ENCODE results near the gene CORO1A. TPM values are rescaled to one million over a fixed set of nuclear protein-coding genes. Genes with fewer than 3 reads are reported as not detected.
"Not testable (repeated sequence)": the region's sequence is repeated elsewhere in the genome, so short reads cannot be mapped to it uniquely, and the experiment has no call there.

CORO1A gene
- total RNA-seq, 1 donor from 2014 or later = 4.0 TPM

GRCh38 chr16:30207063-30207704 is 23.8 kb downstream of the CORO1A start:
- H3K27me3 ChIP-seq (ENCODE audit: insufficient read depth, low read length); H3K9ac ChIP-seq (ENCODE audit: low read length); H3K79me2 ChIP-seq (ENCODE audit: insufficient read depth, low read length); H3K4me3 ChIP-seq (ENCODE audit: insufficient read depth, low read depth, low read length); H3K27ac ChIP-seq (ENCODE audit: low read depth, low read length); H3K4me1 Mint-ChIP-seq (ENCODE audit: low read depth, unreplicated experiment); DNase-seq (ENCODE audit: low read depth); H2AFZ ChIP-seq (ENCODE audit: low read depth, low read length); H3K9me3 Mint-ChIP-seq (ENCODE audit: unreplicated experiment); H3K9me3 ChIP-seq (ENCODE audit: insufficient read depth, low read depth, low read length); FAIRE-seq; H3K4me1 ChIP-seq (ENCODE audit: insufficient read depth, low read length); H4K20me1 ChIP-seq (ENCODE audit: insufficient read depth, low read length); H3K36me3 Mint-ChIP-seq (ENCODE audit: low read depth, unreplicated experiment); H3K27me3 Mint-ChIP-seq (ENCODE audit: low read depth, unreplicated experiment); H3K36me3 ChIP-seq (ENCODE audit: insufficient read depth, low read length); H3K4me3 Mint-ChIP-seq (ENCODE audit: unreplicated experiment); H3K4me2 ChIP-seq (ENCODE audit: low read length): not testable (repeated sequence)
- H3K27ac Mint-ChIP-seq (ENCODE audit: unreplicated experiment) = peak overlapping the region; percentile 89

DNA sequence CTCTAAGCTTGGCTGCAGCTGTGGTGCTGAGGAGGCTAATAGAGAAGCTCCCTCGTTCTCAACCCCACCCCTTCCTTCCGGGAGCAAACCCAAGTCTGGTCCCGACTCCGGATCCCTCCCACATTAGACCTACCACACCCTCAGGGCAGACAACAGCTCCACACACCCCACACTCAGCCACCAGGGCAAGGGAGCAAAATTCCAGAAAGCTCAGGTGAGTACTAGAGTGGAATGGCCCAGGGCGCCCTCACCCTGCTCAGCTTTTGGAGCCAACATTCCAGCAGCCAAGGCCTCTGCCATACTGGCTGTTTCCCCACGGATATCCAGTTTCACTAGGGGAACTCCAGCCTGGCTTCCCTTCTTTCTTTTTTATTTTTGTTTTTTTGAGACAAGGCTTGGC is 25.6 kb downstream of the CORO1A start:
- not testable (repeated sequence) for DNase-seq (ENCODE audit: low read depth); H3K4me3 Mint-ChIP-seq (ENCODE audit: unreplicated experiment); H3K4me2 ChIP-seq (ENCODE audit: low read length); H3K9ac ChIP-seq (ENCODE audit: low read length); H3K4me1 ChIP-seq (ENCODE audit: insufficient read depth, low read length); FAIRE-seq; H3K9me3 Mint-ChIP-seq (ENCODE audit: unreplicated experiment); H4K20me1 ChIP-seq (ENCODE audit: insufficient read depth, low read length); H3K79me2 ChIP-seq (ENCODE audit: insufficient read depth, low read length); H3K36me3 ChIP-seq (ENCODE audit: insufficient read depth, low read length); H3K27me3 ChIP-seq (ENCODE audit: insufficient read depth, low read length); H2AFZ ChIP-seq (ENCODE audit: low read depth, low read length); H3K4me3 ChIP-seq (ENCODE audit: insufficient read depth, low read depth, low read length); H3K27ac Mint-ChIP-seq (ENCODE audit: unreplicated experiment); H3K27me3 Mint-ChIP-seq (ENCODE audit: low read depth, unreplicated experiment); H3K27ac ChIP-seq (ENCODE audit: low read depth, low read length); H3K9me3 ChIP-seq (ENCODE audit: insufficient read depth, low read depth, low read length); H3K4me1 Mint-ChIP-seq (ENCODE audit: low read depth, unreplicated experiment); H3K36me3 Mint-ChIP-seq (ENCODE audit: low read depth, unreplicated experiment)

DNA sequence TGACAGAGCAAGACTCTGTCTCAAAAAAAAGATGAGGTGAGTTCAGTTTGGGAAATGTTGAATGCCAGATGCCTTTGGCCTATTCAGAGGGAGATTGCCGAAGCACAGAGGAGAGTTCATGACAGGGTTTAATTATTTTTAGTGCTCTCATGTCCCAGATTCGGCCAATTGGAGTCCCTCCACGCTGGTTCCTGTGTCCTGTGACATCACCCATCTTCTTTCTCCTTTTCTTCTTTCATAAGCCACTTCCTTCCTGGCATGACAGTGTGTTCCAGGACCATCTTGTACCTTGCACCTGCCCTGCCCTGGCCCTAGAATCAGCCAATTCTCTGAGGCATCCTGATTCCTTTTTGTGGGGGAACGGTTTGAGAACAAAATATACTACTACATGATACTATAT is 28.0 kb downstream of the CORO1A start:
- H3K36me3 Mint-ChIP-seq (ENCODE audit: low read depth, unreplicated experiment); H3K4me3 ChIP-seq (ENCODE audit: insufficient read depth, low read depth, low read length); H3K27me3 ChIP-seq (ENCODE audit: insufficient read depth, low read length); H3K9me3 Mint-ChIP-seq (ENCODE audit: unreplicated experiment); FAIRE-seq; H3K79me2 ChIP-seq (ENCODE audit: insufficient read depth, low read length); H3K36me3 ChIP-seq (ENCODE audit: insufficient read depth, low read length); H3K27me3 Mint-ChIP-seq (ENCODE audit: low read depth, unreplicated experiment); H3K4me3 Mint-ChIP-seq (ENCODE audit: unreplicated experiment); H3K4me1 ChIP-seq (ENCODE audit: insufficient read depth, low read length); H2AFZ ChIP-seq (ENCODE audit: low read depth, low read length); H3K27ac ChIP-seq (ENCODE audit: low read depth, low read length); H3K4me2 ChIP-seq (ENCODE audit: low read length); H3K9ac ChIP-seq (ENCODE audit: low read length); DNase-seq (ENCODE audit: low read depth); H3K27ac Mint-ChIP-seq (ENCODE audit: unreplicated experiment); H3K9me3 ChIP-seq (ENCODE audit: insufficient read depth, low read depth, low read length); H3K4me1 Mint-ChIP-seq (ENCODE audit: low read depth, unreplicated experiment); H4K20me1 ChIP-seq (ENCODE audit: insufficient read depth, low read length): not testable (repeated sequence)

GRCh38 chr16:30217082-30217481 is 33.7 kb downstream of the CORO1A start:
- H3K4me1 Mint-ChIP-seq (ENCODE audit: low read depth, unreplicated experiment); H3K9me3 ChIP-seq (ENCODE audit: insufficient read depth, low read depth, low read length); H3K9ac ChIP-seq (ENCODE audit: low read length); H3K4me3 Mint-ChIP-seq (ENCODE audit: unreplicated experiment); H4K20me1 ChIP-seq (ENCODE audit: insufficient read depth, low read length); H3K27me3 Mint-ChIP-seq (ENCODE audit: low read depth, unreplicated experiment); H3K4me3 ChIP-seq (ENCODE audit: insufficient read depth, low read depth, low read length); H3K27me3 ChIP-seq (ENCODE audit: insufficient read depth, low read length); H3K27ac ChIP-seq (ENCODE audit: low read depth, low read length); H2AFZ ChIP-seq (ENCODE audit: low read depth, low read length); FAIRE-seq; H3K36me3 ChIP-seq (ENCODE audit: insufficient read depth, low read length); H3K27ac Mint-ChIP-seq (ENCODE audit: unreplicated experiment); H3K4me1 ChIP-seq (ENCODE audit: insufficient read depth, low read length); H3K4me2 ChIP-seq (ENCODE audit: low read length); H3K79me2 ChIP-seq (ENCODE audit: insufficient read depth, low read length); H3K9me3 Mint-ChIP-seq (ENCODE audit: unreplicated experiment); DNase-seq (ENCODE audit: low read depth); H3K36me3 Mint-ChIP-seq (ENCODE audit: low read depth, unreplicated experiment): not testable (repeated sequence)

Other genes with a start within 250 kb of the CORO1A start
- 96.6 and 104 TPM in 2 replicates for gene TMEM219, start 221.5 kb upstream of the CORO1A start, total RNA-seq
- 55.2 and 55.9 TPM in 2 replicates for gene TAOK2, start 209.7 kb upstream of the CORO1A start, total RNA-seq
- 4.3 and 5.0 TPM in 2 replicates for gene HIRIP3, start 188.0 kb upstream of the CORO1A start, total RNA-seq
- 58.5 and 64.8 TPM in 2 replicates for gene INO80E, start 187.4 kb upstream of the CORO1A start, total RNA-seq
- 0.50 and 0.89 TPM in 2 replicates for gene DOC2A, start 172.6 kb upstream of the CORO1A start, total RNA-seq
- gene C16orf92, start 160.4 kb upstream of the CORO1A start, total RNA-seq = not detected in 2 replicates
- 1.4 and 1.9 TPM in 2 replicates for gene TLCD3B, start 152.3 kb upstream of the CORO1A start, total RNA-seq
- gene ALDOA, start 117.8 kb upstream of the CORO1A start, total RNA-seq = 1,795 and 1,830 TPM in 2 replicates
- 140 TPM in 2 replicates for gene PPP4C, start 107.6 kb upstream of the CORO1A start, total RNA-seq
- gene TBX6, start 91.7 kb upstream of the CORO1A start, total RNA-seq = 0.22 and 0.27 TPM in 2 replicates
- gene YPEL3, start 87.4 kb upstream of the CORO1A start, total RNA-seq = 20.5 and 25.2 TPM in 2 replicates
- 1.8 and 3.6 TPM in 2 replicates for gene GDPD3, start 70.1 kb upstream of the CORO1A start, total RNA-seq
- gene MAPK3, start 60.4 kb upstream of the CORO1A start, total RNA-seq = 28.7 and 35.1 TPM in 2 replicates
- 125 and 149 TPM in 2 replicates for gene BOLA2B, start 10.1 kb downstream of the CORO1A start, total RNA-seq
- 10.9 and 14.5 TPM in 2 replicates for gene SLX1A, start 10.3 kb downstream of the CORO1A start, total RNA-seq
- gene SULT1A3, start 15.7 kb downstream of the CORO1A start, total RNA-seq = 8.6 and 11.9 TPM in 2 replicates
- 7.7 and 12.3 TPM in 2 replicates for gene NPIPB13, start 64.9 kb downstream of the CORO1A start, total RNA-seq
- 58.8 TPM in 2 replicates for gene CD2BP2, start 171.7 kb downstream of the CORO1A start, total RNA-seq
- 50.3 and 50.8 TPM in 2 replicates for gene TBC1D10B, start 186.9 kb downstream of the CORO1A start, total RNA-seq
- gene MYL11, start 191.2 kb downstream of the CORO1A start, total RNA-seq = not detected in 2 replicates
- gene SEPTIN1, start 199.0 kb downstream of the CORO1A start, total RNA-seq = 0.48 and 0.96 TPM in 2 replicates
- gene ZNF48, start 211.8 kb downstream of the CORO1A start, total RNA-seq = 16.0 and 19.5 TPM in 2 replicates
- gene ZNF771, start 224.0 kb downstream of the CORO1A start, total RNA-seq = 13.9 and 15.5 TPM in 2 replicates
- 31.0 and 36.5 TPM in 2 replicates for gene DCTPP1, start 246.4 kb downstream of the CORO1A start, total RNA-seq